ENCODE measurements around the gene TBC1D22A.

Gene TBC1D22A

DNA sequence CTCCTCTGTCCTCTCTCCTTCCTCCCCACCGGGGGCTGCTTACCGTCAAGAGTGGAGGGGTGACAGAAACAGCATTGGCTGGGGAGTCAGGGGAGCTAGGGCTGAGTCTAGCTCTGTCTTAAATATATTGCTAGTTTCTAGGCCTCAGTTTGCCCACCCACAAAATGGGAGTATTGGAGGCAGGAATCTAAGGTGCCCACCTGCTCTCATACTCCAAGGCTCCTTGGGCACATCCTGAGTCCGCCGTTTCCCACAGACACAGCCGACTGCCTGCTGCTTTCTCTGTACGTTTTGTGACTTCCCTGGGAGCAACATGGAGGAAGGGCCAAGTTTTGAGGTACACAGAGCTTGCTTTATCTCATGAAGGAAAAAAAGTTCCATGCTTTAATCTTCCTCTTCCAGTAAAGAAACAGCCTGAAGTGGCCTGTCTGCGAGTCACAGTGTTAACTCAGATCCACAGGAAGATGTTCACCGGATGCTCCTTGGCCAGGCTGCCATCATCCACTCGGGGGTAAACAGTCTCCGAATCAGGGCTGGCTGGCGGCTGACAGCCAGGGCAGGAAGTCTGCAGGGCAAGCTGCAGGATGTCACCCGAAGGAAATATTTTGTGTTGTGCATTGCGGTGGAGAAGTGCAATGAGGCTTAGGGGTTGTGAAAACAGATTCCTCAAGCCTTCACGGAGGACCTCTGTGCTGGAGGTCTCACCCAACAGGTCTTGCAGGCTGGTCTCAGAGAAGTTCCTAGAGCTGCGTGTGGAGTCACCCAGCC, 13.4 kb upstream of the TBC1D22A start:
- Histone ChIP-seq H3K9me3 (ENCODE audit: insufficient read depth, low read depth, low read length) (peaks cover 2% of the 10 kb centered on the region; the same call in 1 of the 2 replicates), H3K9ac (ENCODE audit: low read depth, low read length) (no peak overlapping the region), H3K4me1 (ENCODE audit: insufficient read depth, low read length) (no peaks in the 10 kb centered on the region), H3K27ac (ENCODE audit: low read length) (no peak overlapping the region), H3K27me3 (ENCODE audit: insufficient read depth, low read length) (peaks cover 21% of the 10 kb centered on the region; the same call in 1 of the 2 replicates), H3K4me3 (ENCODE audit: low read length) (no peak overlapping the region), H3K36me3 (ENCODE audit: insufficient read depth, low read depth, low read length) (no peaks in the 10 kb centered on the region)

- Histone ChIP-seq H3K27me3 (ENCODE audit: insufficient read depth, low read length) (peaks cover 21% of the 10 kb centered on the region; the same call in 1 of the 2 replicates), H3K4me1 (ENCODE audit: insufficient read depth, low read length) (no peaks in the 10 kb centered on the region), H3K9me3 (ENCODE audit: insufficient read depth, low read depth, low read length) (peaks cover 4% of the 10 kb centered on the region), H3K9ac (ENCODE audit: low read depth, low read length) (no peak overlapping the region), H3K36me3 (ENCODE audit: insufficient read depth, low read depth, low read length) (no peaks in the 10 kb centered on the region), H3K4me3 (ENCODE audit: low read length) (no peak overlapping the region), H3K27ac (ENCODE audit: low read length) (no peak overlapping the region)
Observed at GRCh38 chr22:46749682-46750529, 12.5 kb upstream of the TBC1D22A start.

DNA sequence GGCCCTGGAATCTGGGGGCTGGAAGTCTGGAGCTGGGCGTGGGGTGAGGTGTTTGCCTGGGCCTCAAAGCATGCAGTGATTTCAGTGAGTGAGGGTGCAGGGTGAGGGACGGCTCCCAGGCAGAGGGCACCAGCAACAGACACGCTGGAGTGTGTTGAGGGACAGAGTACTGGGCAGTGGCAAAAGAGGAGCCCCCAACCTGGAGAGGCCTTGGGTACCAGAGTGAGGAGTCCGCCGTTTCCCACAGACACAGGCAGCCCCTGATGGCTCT, 12.0 kb upstream of the TBC1D22A start:
- no peaks in the 10 kb centered on the region for H3K36me3 ChIP-seq (ENCODE audit: insufficient read depth, low read depth, low read length)
- no peak overlapping the region for H3K4me3 ChIP-seq (ENCODE audit: low read length)
- peaks cover 7% of the 10 kb centered on the region for H3K9me3 ChIP-seq (ENCODE audit: insufficient read depth, low read depth, low read length)
- peaks cover 21% of the 10 kb centered on the region; the same call in 1 of the 2 replicates for H3K27me3 ChIP-seq (ENCODE audit: insufficient read depth, low read length)
- H3K27ac ChIP-seq (ENCODE audit: low read length): no peak overlapping the region
- H3K9ac ChIP-seq (ENCODE audit: low read depth, low read length): no peak overlapping the region
- no peaks in the 10 kb centered on the region for H3K4me1 ChIP-seq (ENCODE audit: insufficient read depth, low read length)

GRCh38 chr22:46750863-46751443, 11.5 kb upstream of the TBC1D22A start:
- H3K27ac ChIP-seq (ENCODE audit: low read length): no peak overlapping the region

DNA sequence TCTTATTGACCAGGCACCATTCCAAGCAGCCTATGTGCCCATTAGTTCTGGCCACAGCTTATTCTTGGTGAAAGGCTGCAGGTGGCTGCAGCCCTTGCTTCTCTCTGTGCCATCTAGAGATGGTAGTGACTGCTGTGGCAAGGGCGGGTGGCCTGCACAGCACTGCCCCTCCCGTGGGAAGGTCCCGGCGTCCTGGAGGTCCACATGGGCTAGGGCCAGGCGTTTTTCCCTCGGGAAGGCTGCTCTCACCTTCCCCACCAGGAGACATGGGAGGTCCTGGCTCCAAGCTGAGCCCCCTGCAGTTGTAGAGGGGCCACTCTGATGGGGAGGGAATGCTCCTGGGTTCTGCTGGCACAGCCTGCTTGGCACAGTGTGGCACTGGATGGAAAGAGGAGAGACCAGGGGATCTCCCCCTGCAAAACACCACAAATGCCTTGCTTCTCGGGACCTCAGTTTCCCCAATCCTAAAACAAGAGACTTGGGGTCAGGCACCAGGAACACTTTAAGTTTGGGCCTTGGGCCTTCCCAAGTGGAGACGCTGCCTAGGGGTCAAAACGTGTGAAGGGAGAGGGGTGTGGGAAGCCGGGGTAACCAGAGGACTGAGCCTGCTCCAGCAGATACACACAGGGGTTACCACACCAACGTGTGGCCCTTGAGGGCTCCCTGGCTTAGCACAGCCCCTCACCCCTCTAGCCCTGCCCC, 10.0 kb upstream of the TBC1D22A start:
- no peak overlapping the region for H3K4me3 ChIP-seq (ENCODE audit: low read length)
- H3K9me3 ChIP-seq (ENCODE audit: insufficient read depth, low read depth, low read length): peaks cover 25% of the 10 kb centered on the region
- H3K27ac ChIP-seq (ENCODE audit: low read length): no peak overlapping the region
- H3K4me1 ChIP-seq (ENCODE audit: insufficient read depth, low read length): no peaks in the 10 kb centered on the region
- H3K36me3 ChIP-seq (ENCODE audit: insufficient read depth, low read depth, low read length): peaks cover 6% of the 10 kb centered on the region; the same call in 1 of the 2 replicates
- no peak overlapping the region for H3K9ac ChIP-seq (ENCODE audit: low read depth, low read length)
- peaks cover 9% of the 10 kb centered on the region; the same call in 1 of the 2 replicates for H3K27me3 ChIP-seq (ENCODE audit: insufficient read depth, low read length)

More at GRCh38 chr22:46750863-46751443, 11.5 kb upstream of the TBC1D22A start:
- Histone ChIP-seq H3K4me1 (ENCODE audit: insufficient read depth, low read length) (no peaks in the 10 kb centered on the region), H3K9me3 (ENCODE audit: insufficient read depth, low read depth, low read length) (peaks cover 11% of the 10 kb centered on the region), H3K27me3 (ENCODE audit: insufficient read depth, low read length) (peaks cover 21% of the 10 kb centered on the region; the same call in 1 of the 2 replicates), H3K4me3 (ENCODE audit: low read length) (no peak overlapping the region), H3K36me3 (ENCODE audit: insufficient read depth, low read depth, low read length) (no peaks in the 10 kb centered on the region), H3K9ac (ENCODE audit: low read depth, low read length) (no peak overlapping the region)

- Histone ChIP-seq H3K4me1 (ENCODE audit: insufficient read depth, low read length) (no peaks in the 10 kb centered on the region), H3K27me3 (ENCODE audit: insufficient read depth, low read length) (peaks cover 4% of the 10 kb centered on the region; the same call in 1 of the 2 replicates), H3K27ac (ENCODE audit: low read length) (no peak overlapping the region), H3K9ac (ENCODE audit: low read depth, low read length) (no peak overlapping the region), H3K36me3 (ENCODE audit: insufficient read depth, low read depth, low read length) (peaks cover 7% of the 10 kb centered on the region; the same call in 1 of the 2 replicates), H3K9me3 (ENCODE audit: insufficient read depth, low read depth, low read length) (peaks cover 25% of the 10 kb centered on the region), H3K4me3 (ENCODE audit: low read length) (no peak overlapping the region)
Observed at GRCh38 chr22:46752988-46753310, 9.5 kb upstream of the TBC1D22A start.

GRCh38 chr22:46753360-46753759, 9.1 kb upstream of the TBC1D22A start:
- Histone ChIP-seq H3K4me1 (ENCODE audit: insufficient read depth, low read length) (no peaks in the 10 kb centered on the region), H3K4me3 (ENCODE audit: low read length) (no peak overlapping the region), H3K9ac (ENCODE audit: low read depth, low read length) (no peak overlapping the region), H3K27me3 (ENCODE audit: insufficient read depth, low read length) (0 out of 2 replicates have a peak, but pooled peaks cover under 1% of the 10 kb centered on the region), H3K36me3 (ENCODE audit: insufficient read depth, low read depth, low read length) (peaks cover 7% of the 10 kb centered on the region; the same call in 1 of the 2 replicates), H3K9me3 (ENCODE audit: insufficient read depth, low read depth, low read length) (peaks cover 25% of the 10 kb centered on the region), H3K27ac (ENCODE audit: low read length) (no peak overlapping the region)

GRCh38 chr22:46753761-46754109, 8.7 kb upstream of the TBC1D22A start:
- Histone ChIP-seq H3K9ac (ENCODE audit: low read depth, low read length) (no peak overlapping the region), H3K27ac (ENCODE audit: low read length) (no peak overlapping the region), H3K9me3 (ENCODE audit: insufficient read depth, low read depth, low read length) (peaks cover 25% of the 10 kb centered on the region), H3K4me3 (ENCODE audit: low read length) (no peak overlapping the region), H3K4me1 (ENCODE audit: insufficient read depth, low read length) (no peaks in the 10 kb centered on the region), H3K36me3 (ENCODE audit: insufficient read depth, low read depth, low read length) (peaks cover 7% of the 10 kb centered on the region; the same call in 1 of the 2 replicates), H3K27me3 (ENCODE audit: insufficient read depth, low read length) (no peaks in the 10 kb centered on the region)

DNA sequence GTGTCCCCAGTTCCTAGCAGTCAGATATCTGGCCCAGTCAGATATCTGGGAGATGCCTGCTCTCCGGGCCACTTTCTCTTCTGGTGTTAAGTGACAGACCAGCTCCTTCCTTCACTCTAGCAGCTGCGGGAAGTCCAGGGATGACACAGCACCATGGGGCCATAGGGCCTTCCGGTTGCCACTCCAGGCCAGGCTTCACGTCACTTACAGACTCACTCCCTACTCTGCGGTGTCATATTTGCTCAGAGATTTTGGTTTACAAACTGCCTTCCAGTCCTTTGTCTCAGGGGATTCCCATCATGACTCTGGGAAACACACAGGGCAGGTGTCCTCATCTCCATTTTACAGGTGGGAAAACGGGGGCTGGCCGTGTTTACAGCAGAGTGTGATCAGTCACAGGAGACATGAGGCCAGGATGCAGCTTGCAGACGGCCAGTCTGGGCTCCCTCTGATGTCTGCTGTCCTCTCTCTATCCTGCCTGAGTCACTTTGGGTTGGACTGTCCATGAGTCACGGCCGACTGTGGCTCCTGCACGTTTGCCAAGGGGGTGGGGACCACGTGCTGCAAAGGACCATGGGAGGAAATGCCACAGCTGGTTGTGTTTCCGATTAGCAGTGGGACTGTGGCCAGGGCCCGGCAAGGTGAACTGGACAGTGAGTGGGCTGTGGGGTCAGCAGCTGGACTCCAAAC, 8.2 kb upstream of the TBC1D22A start:
- Histone ChIP-seq H3K4me1 (ENCODE audit: insufficient read depth, low read length) (no peaks in the 10 kb centered on the region), H3K27ac (ENCODE audit: low read length) (no peak overlapping the region), H3K9me3 (ENCODE audit: insufficient read depth, low read depth, low read length) (peaks cover 25% of the 10 kb centered on the region), H3K36me3 (ENCODE audit: insufficient read depth, low read depth, low read length) (peaks cover 7% of the 10 kb centered on the region; the same call in 1 of the 2 replicates), H3K27me3 (ENCODE audit: insufficient read depth, low read length) (no peaks in the 10 kb centered on the region), H3K4me3 (ENCODE audit: low read length) (no peak overlapping the region), H3K9ac (ENCODE audit: low read depth, low read length) (no peak overlapping the region)

- no peak overlapping the region for H3K9ac ChIP-seq (ENCODE audit: low read depth, low read length)
- H3K4me3 ChIP-seq (ENCODE audit: low read length): no peak overlapping the region
- H3K36me3 ChIP-seq (ENCODE audit: insufficient read depth, low read depth, low read length): peaks cover 7% of the 10 kb centered on the region; the same call in 1 of the 2 replicates
- H3K9me3 ChIP-seq (ENCODE audit: insufficient read depth, low read depth, low read length): peaks cover 25% of the 10 kb centered on the region
- no peaks in the 10 kb centered on the region for H3K27me3 ChIP-seq (ENCODE audit: insufficient read depth, low read length)
- H3K4me1 ChIP-seq (ENCODE audit: insufficient read depth, low read length): no peaks in the 10 kb centered on the region
- no peak overlapping the region for H3K27ac ChIP-seq (ENCODE audit: low read length)
Observed at GRCh38 chr22:46754826-46755225, 7.6 kb upstream of the TBC1D22A start.

- no peak overlapping the region for H3K4me3 ChIP-seq (ENCODE audit: low read length)
- H3K9me3 ChIP-seq (ENCODE audit: insufficient read depth, low read depth, low read length): peaks cover 25% of the 10 kb centered on the region
- H3K27me3 ChIP-seq (ENCODE audit: insufficient read depth, low read length): no peaks in the 10 kb centered on the region
- H3K27ac ChIP-seq (ENCODE audit: low read length): no peak overlapping the region
- no peak overlapping the region for H3K9ac ChIP-seq (ENCODE audit: low read depth, low read length)
- H3K36me3 ChIP-seq (ENCODE audit: insufficient read depth, low read depth, low read length): peaks cover 12% of the 10 kb centered on the region; the same call in 1 of the 2 replicates
- H3K4me1 ChIP-seq (ENCODE audit: insufficient read depth, low read length): no peaks in the 10 kb centered on the region
Observed at GRCh38 chr22:46755525-46755924, 6.9 kb upstream of the TBC1D22A start.
